ENCODE results near the gene AMZ1.

The AMZ1 gene

DNA sequence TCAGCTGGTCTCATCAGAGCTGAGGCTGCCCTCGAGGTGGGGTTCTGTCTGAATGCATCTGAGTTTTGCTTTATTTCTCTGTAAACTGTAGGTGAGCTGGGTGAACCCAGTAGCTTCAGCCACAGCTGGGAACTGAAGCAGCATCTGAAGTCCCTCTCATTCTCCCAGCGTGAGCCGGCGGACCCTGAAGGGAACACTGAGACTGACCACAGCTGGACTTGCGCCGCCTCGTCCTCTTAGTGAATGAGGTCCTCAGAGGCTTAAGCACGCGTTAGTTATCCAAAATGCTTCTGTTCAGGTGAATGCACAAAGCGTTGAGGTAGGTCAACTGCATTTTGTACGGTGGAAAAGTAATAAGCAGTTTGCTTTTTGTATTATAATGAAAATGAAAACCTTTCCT is 76.6 kb downstream of the AMZ1 start:
- no peak for DNase-seq (ENCODE audit: low read depth, low spot score)
- H3K27ac ChIP-seq = no peak overlapping the region
